Sigmoid colon (tissue), 7 donors: Measurements from ENCODE around the gene ACSL4. TPM values are rescaled to one million over a fixed set of nuclear protein-coding genes. Genes with fewer than 3 reads are reported as not detected.

Experiments used
- DNase-seq: peaks from one replicate; pipeline ENCODE4 v3.0.0-alpha.2; 2019
- H3K27ac ChIP-seq, 4 donors: fragments of 200-600 bp; sonication (generic); one replicate each; pipeline ENCODE4 v1.5.1; 2016 to 2019; ENCODE audit warnings: mild to moderate bottlenecking in 1 of 4
- H3K27me3 ChIP-seq, 3 donors: fragments of 200-600 bp; sonication (generic); one replicate each; pipeline ENCODE4 v1.5.1; 2019; ENCODE audit warnings: mild to moderate bottlenecking in 1 of 3
- H3K36me3 ChIP-seq, 4 donors: fragments of 200-600 bp; sonication (generic); one replicate each; pipeline ENCODE4 v1.5.1; 2016 to 2019
- H3K4me1 ChIP-seq, 4 donors: fragments of 200-600 bp; sonication (generic); one replicate each; pipeline ENCODE4 v1.5.1; 2017 to 2019
- H3K4me3 ChIP-seq, 4 donors: fragments of 200-600 bp; sonication (generic); one replicate each; pipeline ENCODE4 v1.5.1; 2017 to 2019; ENCODE audit warnings: mild to moderate bottlenecking in 2 of 4, moderate library complexity in 1 of 4
- H3K9me3 ChIP-seq, 4 donors: fragments of 200-600 bp in 3 of 4; sonication (generic) in 3 of 4; one replicate each; pipeline versions ENCODE4 v1.5.1 to v1.6.1; 2013 to 2019
- CTCF ChIP-seq, 4 experiments: fragments of 450-650 bp in 3 of 4; fragments of 200-600 bp in 1 of 4; IDR thresholded peaks; one replicate each; pipeline ENCODE4 v1.5.1; 2016 to 2019; ENCODE audit warnings: antibody characterized with exemption in 4 of 4, mild to moderate bottlenecking in 3 of 4, moderate library complexity in 2 of 4
- EP300 ChIP-seq, 4 donors: sonication (generic); formaldehyde crosslinking; IDR thresholded peaks; one replicate each; pipeline ENCODE4 v1.6.1; 2017; ENCODE audit warnings: antibody characterized with exemption in 4 of 4
- POLR2A ChIP-seq, 2 donors: fragments of 450-650 bp; IDR thresholded peaks; one replicate each; pipeline ENCODE4 v1.6.1; 2016; ENCODE audit warnings: antibody characterized with exemption in 2 of 2, mild to moderate bottlenecking in 2 of 2, moderate library complexity in 2 of 2
- POLR2AphosphoS5 ChIP-seq, 4 donors: sonication (generic); formaldehyde crosslinking; IDR thresholded peaks; one replicate each; pipeline ENCODE4 v1.6.1; 2017; ENCODE audit warnings: antibody characterized with exemption in 4 of 4
- WGBS, 2 donors: extraction: QIAGEN DNeasy Blood & Tissue Kit; methylation state at CpG; one replicate each; pipeline ENCODE4 v1.1.7; 2013; 5-methylcytosine and 5-hydroxymethylcytosine counted together
- intact Hi-C: fragments of 100-400 bp; cut with DNase I; formaldehyde crosslinking; loops from one replicate; pipeline ENCODE4 v1.15.1; 2023
- polyA plus RNA-seq, 3 donors: library from polyadenylated mRNA; stranded (reverse); fragments of 200-250 nt; gene quantifications; one replicate each; pipeline ENCODE4 v1.2.3, GENCODE V29; 2013
- total RNA-seq, 4 donors: library from RNA; depleted of rRNA; stranded (reverse); fragments of >200 nt; gene quantifications; one replicate each; pipeline ENCODE4 v1.1.0, GENCODE V29; 2016
- donor health status: healthy with polysubstance abuse.
- donor health status: Bipolar disorder and iron deficiency.
- donor health status: healthy.

The ACSL4 gene
- total RNA-seq = 10 to 100 TPM; 31.3 to 45.3 (median 39.6) TPM
- 10 to 100 TPM in 1 of 3 donors, 1 to 10 TPM in 2; 6.9 to 11.5 (median 7.2) TPM for polyA plus RNA-seq

GRCh38 chrX:109732807-109733612 is at the start of gene ACSL4:
Gene ACSL4, minus strand, starts transcription at chrX:109733257. Its CDS starts 49,894 bp downstream, at chrX:109683363.
- 0 to 1% methylated on average over 89 of the region's 89 CpGs for WGBS, 2 donors
- intact Hi-C loops = loop anchor here (2.0 kb wide), 1 partner anchor 584 kb away; no protein-coding TSS in a partner anchor
- peak; percentile 92 for DNase-seq
- H3K36me3 ChIP-seq = no peaks in the 10 kb centered on the region
- peak within 1 kb of the TSS; percentile 49 to 76 (median 72) for H3K4me3 ChIP-seq
- H3K9me3 ChIP-seq = no peaks in the 10 kb centered on the region
- no peaks in the 10 kb centered on the region for H3K27me3 ChIP-seq
- no peaks in the 10 kb centered on the region for H3K4me1 ChIP-seq
- peak within 1 kb of the TSS; percentile 84 to 91 (median 86) for H3K27ac ChIP-seq
- TF ChIP-seq POLR2AphosphoS5 (IDR thresholded peaks at IDR 0.05) = peak; percentile 46 to 90 (median 83)
- peak in 1 of 2 donors; percentile 38 for TF ChIP-seq POLR2A (IDR thresholded peaks at IDR 0.05)
- TF ChIP-seq EP300 (IDR thresholded peaks at IDR 0.05) = no peak
- no peak for TF ChIP-seq CTCF (IDR thresholded peaks at IDR 0.05)

- Histone ChIP-seq H3K4me1 (no peaks in the 10 kb centered on the region), H3K27me3 (no peaks in the 10 kb centered on the region), H3K9me3 (no peaks in the 10 kb centered on the region), H3K4me3 (no peak overlapping the region), H3K27ac (no peak overlapping the region), H3K36me3 (no peaks in the 10 kb centered on the region)
- intact Hi-C loops = no loop called here
- WGBS, 2 donors = 74 to 91% methylated on average over 4 of the region's 4 CpGs
- no peak for DNase-seq
- no peak for TF ChIP-seq POLR2AphosphoS5 (IDR thresholded peaks at IDR 0.05)
- no peak for TF ChIP-seq EP300 (IDR thresholded peaks at IDR 0.05)
- no peak for TF ChIP-seq POLR2A (IDR thresholded peaks at IDR 0.05)
- TF ChIP-seq CTCF (IDR thresholded peaks at IDR 0.05) = no peak
Measured at GRCh38 chrX:109777749-109778148, 44.7 kb upstream of the ACSL4 start.

GRCh38 chrX:109776986-109777385 is 43.9 kb upstream of the ACSL4 start:
- Histone ChIP-seq H3K4me3 (no peak overlapping the region), H3K27me3 (no peaks in the 10 kb centered on the region), H3K4me1 (no peaks in the 10 kb centered on the region), H3K27ac (no peak overlapping the region), H3K9me3 (no peaks in the 10 kb centered on the region), H3K36me3 (no peaks in the 10 kb centered on the region)
- DNase-seq = no peak
- WGBS, 2 donors = 68 to 83% methylated on average over 4 of the region's 4 CpGs
- intact Hi-C loops = no loop called here
- TF ChIP-seq POLR2A (IDR thresholded peaks at IDR 0.05) (no peak), EP300 (IDR thresholded peaks at IDR 0.05) (no peak), CTCF (IDR thresholded peaks at IDR 0.05) (no peak), POLR2AphosphoS5 (IDR thresholded peaks at IDR 0.05) (no peak)

GRCh38 chrX:109776432-109776831 is 43.4 kb upstream of the ACSL4 start:
- H3K36me3 ChIP-seq = no peaks in the 10 kb centered on the region
- intact Hi-C loops = no loop called here
- TF ChIP-seq EP300 (IDR thresholded peaks at IDR 0.05) = no peak
- TF ChIP-seq POLR2A (IDR thresholded peaks at IDR 0.05) = no peak
- TF ChIP-seq CTCF (IDR thresholded peaks at IDR 0.05) = no peak
- TF ChIP-seq POLR2AphosphoS5 (IDR thresholded peaks at IDR 0.05) = no peak
- no peak for DNase-seq
- no peaks in the 10 kb centered on the region for H3K27me3 ChIP-seq
- 72 to 85% methylated on average over 3 of the region's 3 CpGs for WGBS, 2 donors
- H3K4me3 ChIP-seq = no peak overlapping the region
- H3K27ac ChIP-seq = no peak overlapping the region
- no peaks in the 10 kb centered on the region for H3K4me1 ChIP-seq
- no peaks in the 10 kb centered on the region for H3K9me3 ChIP-seq
